GM21367 (cell line): ENCODE measurements around the gene ENG.
"Not testable (repeated sequence)": the region's sequence is repeated elsewhere in the genome, so short reads cannot be mapped to it uniquely, and the experiment has no call there.

Experiments used
- ATAC-seq: cut with Tn5 transposase; IDR thresholded peaks from one replicate; pipeline ENCODE4 v1.9.1; 2021; ENCODE audit not compliant: unreplicated experiment

ENG gene

DNA sequence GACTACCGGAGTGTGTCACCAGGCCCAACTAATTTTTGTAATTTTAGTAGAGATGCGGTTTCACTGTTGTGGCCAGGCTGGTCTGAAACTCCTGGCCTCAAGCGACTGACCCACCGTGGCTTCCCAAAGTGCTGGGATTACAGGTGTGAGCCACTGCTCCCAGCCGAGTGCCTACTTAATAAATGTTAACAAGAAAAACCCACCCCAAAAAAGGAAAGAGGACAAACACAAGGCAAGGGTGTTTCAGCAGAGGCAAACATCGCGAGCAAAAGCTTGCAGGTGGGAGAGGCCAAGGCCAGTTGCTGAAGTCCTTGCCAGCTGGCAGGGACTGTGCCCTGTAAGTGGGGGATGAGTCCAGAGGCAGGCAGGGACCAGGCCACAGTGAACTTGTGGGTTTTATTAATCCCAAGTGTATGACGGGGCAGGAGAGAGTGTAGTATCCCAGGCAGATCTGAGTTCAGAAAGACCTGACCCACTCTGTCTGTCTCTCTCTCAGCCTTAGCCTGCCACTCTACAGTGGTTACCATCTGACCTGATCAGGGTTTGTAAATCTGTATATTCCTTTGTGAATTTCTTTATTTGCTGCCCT, 58.1 kb downstream of the ENG start:
- ATAC-seq, result no peak

DNA sequence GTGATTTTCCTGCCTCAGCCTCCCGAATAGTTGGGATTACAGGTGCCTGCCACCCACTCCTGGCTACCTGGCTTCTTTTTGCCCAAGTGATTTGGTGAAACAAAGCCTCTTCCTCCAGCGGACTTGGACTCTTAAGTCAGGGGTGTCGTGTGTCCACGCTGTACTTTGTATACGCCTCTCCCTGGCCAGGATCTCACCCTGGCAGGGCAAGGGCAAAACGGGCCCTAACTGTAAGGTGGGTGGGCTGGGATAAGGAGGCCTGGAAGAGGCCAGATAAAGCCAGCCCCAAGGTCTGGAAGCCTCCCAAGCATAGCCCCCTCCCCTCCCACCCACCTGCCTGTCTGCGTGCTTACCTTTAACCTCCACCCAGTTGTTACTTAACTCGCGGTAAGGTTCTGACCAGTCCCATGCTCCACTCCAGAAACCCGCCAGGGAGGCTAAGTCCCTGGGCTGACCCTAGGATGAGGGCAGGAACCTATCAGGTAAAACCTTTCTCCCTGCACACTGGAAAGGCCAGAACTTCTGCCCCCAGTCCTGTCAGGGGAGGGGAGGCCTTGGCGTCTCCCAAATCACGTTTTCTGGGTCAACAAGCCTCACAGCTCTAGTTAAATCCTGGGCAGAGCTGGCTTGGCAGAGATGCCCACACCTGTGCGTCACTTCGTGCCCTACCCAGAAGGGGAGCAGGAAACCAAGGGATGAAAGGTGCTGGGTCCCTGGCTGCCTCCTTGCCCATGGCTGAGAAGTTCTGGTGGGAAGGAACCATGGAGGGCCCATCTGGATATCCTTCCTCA, 60.3 kb downstream of the ENG start:
- no peak for ATAC-seq

DNA sequence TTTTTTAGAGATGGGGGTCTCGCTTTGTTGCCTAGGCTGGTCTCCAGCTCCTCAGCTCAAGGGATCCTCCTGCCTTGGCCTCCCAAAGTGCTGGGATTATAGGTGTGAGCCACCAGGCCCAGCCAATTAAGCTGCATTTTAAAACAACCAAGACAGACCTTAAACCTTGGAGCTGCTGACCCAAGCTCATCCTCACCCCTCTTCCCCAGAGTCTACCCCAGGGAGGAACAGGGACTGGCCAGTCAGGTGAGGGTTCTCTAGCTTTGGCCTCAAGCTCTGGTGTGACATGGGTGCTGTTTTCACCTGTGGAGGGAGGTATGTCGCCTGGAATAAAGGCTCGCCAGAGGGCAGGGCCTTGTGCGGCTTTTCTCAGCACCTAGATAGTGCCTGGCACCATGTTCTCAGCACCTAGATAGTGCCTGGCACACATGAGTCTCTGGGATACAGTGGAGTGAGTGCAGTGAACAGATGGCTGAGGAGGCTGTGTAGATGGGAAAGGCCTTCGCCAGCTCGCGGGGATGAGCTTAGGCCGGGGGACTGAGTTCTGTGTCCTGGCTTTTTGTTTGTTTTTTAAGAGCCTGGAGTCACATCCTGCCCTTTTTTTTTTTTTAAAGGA, 61.3 kb downstream of the ENG start:
- no peak for ATAC-seq

DNA sequence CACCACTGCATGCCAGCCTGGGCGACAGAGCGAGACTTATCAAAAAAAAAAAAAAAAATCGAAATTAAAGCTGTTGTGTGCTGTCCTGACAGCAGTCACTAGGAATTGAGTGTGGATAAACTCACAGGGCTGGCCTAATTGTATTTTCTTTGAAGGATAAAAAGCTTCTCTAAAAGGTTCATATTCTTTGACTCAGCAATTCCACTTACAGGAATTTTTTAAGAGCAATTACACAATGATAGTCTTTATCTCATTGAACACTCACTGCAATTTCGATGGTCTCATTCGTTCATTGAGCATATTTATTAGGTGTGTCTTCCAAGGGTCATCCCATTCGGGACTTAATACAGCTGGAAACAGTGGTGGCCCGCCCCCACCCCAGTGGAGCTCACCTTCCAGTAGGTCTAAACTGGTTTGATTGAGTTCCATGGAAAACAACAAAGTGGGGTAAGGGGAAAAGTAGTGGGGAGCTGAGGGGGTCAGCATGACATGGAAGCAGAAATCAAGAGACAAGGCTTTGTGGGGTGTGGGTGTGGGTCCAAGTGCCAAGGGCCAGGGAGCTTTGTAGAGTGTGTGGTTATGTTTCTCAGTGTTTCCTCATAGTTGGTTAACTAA, 61.9 kb downstream of the ENG start:
- ATAC-seq, result no peak

DNA sequence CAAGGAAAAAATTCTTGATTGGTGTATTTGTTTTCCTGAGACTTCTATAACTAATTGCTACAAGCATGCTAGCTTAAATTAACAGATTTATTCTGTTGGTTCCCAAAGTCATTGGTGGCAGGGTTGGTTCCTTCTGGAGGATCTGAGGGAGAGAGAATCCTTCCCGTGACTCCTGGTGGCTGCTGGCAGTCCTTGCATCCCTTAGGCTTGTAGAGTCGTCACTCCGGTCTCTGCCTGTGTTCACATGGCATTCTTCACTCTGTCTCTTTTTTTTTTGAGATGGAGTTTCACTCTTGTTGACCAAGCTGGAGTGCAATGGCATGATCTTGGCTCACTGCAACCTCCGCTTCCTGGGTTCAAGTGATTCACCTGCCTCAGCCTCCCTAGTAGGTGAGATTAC, 63.4 kb downstream of the ENG start:
- ATAC-seq, result no peak

DNA sequence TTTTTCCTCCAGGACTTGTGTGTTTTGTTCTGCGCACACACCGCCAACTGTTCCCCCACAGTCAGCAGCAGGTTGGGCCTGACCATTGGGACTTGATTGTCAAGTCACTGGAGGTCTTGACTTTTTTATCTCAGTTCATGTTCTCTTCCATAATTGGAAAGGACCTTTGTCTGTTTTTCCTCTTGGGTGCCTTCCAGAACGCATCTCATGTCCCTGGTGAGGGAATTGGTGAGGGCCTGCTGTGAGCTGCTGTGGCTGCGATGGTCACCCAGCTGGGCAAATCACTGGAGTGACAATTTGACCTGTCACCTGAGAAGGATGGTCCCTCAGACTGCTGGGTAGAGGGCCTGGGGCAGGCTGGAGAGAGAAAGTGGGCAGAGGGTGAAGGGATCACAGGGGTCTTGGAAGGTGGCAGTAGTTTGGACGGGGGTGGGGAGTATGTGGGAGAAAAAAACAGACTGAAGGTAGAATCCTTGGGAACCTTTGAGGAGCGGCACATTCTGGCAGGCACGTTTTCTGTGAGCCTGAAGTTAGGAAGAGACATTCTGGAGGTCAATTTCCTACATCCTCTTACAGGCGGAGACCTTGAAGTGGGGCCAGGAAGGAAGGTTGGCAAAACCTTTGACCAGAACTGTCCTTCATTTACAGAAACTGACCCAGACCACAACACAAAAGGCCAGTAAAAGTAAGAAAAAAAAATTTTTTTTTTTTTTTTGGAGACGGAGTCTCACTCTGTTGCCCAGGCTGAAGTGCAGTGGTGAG, 64.2 kb downstream of the ENG start:
- no peak for ATAC-seq

DNA sequence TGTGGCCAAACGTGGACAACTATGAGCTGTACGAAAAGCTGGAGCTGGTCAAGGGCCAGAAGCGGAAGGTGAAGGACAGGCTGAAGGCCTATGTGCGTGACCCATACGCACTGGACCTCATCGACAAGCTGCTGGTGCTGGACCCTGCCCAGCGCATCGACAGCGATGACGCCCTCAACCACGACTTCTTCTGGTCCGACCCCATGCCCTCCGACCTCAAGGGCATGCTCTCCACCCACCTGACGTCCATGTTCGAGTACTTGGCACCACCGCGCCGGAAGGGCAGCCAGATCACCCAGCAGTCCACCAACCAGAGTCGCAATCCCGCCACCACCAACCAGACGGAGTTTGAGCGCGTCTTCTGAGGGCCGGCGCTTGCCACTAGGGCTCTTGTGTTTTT, 65.3 kb downstream of the ENG start:
- no peak for ATAC-seq

DNA sequence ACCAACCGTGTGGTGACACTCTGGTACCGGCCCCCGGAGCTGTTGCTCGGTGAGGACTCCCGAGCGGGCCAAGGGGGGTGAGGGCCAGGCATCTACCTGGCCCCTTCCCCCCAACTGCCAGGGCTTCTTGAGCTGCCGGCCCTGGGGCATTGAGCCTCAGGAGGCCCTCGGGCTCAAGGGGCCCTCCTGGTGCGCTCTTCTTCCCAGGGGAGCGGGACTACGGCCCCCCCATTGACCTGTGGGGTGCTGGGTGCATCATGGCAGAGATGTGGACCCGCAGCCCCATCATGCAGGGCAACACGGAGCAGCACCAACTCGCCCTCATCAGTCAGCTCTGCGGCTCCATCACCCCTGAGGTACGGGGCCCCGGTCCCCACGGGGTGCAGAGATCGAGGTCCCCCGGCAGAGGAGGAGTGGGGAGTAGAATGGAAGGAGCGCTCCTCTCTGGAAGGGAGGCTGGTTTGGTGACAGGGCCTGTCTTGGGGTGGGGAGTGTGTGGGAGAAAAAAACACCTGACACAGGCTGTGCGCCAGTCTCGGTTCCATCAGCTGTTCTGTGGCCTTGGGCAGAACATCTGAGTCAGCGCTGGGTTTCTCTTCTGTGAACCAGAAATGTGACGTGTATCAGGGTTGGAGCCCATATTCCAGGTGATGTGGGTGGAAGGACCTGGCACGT, 66.0 kb downstream of the ENG start:
- ATAC-seq, result no peak

DNA sequence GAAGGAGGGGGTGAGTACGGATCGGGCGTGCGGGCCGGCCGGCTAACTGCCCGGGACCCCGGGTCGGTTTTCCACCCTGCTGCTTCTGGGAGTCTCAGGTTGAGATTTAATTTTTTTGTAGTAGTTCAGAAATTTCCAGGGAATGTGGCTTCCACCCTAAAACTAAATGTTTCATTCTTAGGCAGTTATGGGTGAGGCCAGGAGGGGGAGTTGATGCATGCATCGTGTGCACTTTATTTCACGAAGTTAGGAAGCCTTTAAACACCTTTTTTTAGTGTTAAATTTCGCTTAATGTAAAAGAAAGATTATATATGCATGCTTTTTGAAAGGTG, 67.7 kb downstream of the ENG start:
- no peak for ATAC-seq

DNA sequence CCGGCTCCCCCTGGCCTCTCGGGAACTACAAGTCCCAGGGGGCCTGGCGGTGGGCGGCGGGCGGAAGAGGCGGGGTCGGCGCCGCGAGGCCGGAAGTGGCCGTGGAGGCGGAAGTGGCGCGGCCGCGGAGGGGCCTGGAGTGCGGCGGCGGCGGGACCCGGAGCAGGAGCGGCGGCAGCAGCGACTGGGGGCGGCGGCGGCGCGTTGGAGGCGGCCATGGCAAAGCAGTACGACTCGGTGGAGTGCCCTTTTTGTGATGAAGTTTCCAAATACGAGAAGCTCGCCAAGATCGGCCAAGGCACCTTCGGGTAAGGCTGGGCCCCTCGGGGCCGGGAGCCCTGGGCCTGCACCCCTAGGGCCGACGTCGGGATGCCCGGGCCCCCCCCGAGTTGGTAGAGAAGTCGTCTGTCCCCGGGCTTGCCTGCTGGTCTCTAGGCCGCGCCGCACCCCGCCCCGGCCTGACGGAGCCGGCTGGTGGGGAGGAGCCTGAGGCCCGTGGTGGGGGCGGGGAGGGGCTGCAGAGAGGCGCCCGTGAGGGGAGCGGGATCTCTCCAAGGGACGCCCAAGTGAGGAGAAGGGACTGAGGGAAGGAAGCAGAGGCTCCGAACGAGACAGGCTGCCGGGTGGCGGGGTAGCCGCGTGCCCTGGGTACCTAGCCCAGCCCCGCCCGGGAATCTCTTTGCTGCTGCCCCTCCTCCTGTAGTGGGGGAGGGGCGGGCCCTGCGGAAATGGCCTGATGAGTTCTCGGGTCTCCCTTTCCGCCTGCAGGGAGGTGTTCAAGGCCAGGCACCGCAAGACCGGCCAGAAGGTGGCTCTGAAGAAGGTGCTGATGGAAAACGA, 68.3 kb downstream of the ENG start, which contains the start of gene CDK9:
CDK9 (plus strand) TSS at position 102 of the 840 bp plus-strand sequence; CDS start at position 217, 115 bp downstream.
- ATAC-seq, result peak; percentile 39

DNA sequence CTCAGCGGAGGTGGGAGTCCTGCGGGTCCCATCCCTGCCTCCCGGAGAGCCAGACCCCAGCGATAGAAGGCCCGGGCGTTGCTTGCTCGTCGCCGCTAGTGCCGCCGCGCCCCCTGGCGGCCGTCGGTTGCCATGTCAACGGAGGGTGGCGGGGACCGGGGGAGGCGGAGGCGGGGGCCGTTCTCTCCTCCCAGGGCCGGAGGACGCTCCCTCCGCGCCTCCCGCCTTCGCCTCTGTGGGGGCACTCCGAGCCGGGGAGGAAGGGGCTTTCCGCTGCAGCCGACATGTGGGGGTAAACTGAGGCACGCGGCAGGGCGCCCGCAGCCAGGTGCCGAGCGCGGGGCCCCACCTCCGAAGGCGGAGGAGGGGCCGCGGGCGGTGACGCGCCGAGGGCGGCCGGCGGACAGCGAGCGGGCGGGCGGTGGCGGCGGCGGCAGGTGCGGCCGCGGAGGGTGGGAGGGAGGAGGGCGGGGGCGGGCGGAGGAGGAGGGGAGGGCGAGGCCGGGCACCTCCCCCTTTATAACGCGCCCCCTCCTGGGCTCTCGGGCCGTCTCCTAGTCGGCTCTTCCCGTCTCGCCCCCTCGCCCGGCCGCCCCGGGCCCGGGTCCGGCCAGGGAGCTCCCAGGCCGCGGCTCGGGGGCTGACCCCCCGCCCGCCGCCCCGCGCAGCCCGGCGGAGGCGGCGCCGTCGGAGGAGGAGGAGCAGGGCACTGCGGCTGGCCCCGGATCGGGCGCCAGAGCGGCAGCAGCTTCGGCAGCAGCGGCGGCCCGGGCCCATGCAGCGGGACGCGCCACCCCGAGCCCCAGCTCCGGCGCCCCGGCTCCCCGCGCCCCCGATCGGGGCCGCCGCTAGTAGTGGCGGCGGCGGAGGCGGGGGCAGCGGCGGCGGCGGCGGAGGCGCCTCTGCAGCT, 69.2 kb downstream of the ENG start:
- ATAC-seq, result peak; percentile 30

DNA sequence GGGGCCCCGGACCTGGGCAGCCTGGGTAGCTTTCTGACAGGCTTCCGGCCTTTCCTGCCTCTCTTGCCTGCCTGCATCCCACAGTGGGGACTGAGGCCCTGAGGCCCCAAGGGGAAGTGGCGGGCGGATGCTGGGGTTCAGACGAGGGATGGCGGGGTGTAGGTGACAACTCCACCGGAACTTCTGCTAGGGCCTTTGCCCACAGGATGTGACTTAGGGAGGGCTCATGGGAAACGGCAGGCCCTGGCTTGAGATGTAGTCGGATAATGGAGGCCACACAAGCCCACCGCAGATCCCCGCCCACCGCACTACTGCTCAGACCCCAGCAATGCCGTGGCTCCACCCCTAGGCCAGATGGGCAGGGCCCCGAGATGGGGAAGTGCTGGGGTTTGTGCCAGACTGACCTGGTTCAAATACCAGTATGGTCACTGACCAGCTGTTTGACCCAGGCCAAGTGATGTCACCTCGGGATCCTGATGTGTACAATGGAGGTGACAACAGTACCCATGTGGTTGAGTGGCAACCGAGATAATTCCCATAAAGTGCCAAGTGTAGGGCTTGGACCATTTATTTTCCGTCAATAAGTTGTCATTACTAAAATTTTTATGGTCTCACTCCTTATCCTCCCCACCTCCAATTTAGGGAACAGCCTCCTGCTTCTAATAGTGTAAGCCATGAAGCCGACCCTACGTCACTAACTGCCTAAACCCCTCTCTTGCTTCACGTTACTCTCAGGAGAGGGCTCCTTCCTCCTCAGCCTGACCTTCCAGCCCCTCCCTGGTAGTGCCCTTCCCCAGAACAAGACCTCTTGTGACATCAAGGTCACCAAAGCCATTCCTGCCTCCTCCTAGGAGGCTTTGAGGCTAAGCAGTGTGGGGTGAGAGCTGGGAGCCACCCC, 71.1 kb downstream of the ENG start:
- no peak for ATAC-seq

DNA sequence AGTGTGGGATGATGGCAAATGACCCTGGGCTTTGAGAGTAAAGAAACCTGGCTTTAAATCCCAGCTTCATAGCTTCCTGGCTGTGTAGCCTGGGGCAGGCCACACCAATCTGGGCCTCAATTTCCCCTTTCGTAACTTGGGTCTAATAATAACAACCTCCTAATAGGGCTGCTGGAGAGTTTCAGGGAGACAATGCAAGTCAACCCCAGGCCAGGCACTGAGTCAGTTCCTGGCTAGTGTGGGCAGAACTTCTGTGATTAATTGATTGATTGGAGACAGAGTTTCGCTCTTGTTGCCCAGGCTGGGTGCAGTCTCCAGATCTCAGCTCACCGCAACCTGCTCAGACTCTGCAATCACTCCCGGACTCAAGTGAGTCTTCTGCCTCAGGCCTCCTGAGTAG, 72.7 kb downstream of the ENG start:
- ATAC-seq, result no peak

DNA sequence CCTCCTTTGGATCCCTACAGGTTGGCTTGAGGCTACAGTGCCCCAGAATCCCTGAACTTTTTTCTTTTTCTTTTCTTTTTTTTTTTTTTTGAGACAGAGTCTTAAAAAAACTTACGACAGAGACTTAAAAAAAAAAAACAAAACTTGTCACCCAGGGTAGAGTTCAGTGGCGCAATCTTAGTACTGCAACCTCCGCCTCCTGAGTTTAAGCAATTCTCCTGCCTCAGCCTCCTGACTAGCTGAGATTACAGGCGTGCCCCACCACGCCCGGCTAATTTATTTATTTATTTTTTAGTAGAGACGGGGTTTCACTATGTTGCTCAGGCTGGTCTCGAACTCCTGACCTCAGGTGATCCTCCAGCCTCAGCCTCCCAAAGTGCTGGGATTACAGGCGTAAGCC, 73.5 kb downstream of the ENG start:
- not testable (repeated sequence) for ATAC-seq

DNA sequence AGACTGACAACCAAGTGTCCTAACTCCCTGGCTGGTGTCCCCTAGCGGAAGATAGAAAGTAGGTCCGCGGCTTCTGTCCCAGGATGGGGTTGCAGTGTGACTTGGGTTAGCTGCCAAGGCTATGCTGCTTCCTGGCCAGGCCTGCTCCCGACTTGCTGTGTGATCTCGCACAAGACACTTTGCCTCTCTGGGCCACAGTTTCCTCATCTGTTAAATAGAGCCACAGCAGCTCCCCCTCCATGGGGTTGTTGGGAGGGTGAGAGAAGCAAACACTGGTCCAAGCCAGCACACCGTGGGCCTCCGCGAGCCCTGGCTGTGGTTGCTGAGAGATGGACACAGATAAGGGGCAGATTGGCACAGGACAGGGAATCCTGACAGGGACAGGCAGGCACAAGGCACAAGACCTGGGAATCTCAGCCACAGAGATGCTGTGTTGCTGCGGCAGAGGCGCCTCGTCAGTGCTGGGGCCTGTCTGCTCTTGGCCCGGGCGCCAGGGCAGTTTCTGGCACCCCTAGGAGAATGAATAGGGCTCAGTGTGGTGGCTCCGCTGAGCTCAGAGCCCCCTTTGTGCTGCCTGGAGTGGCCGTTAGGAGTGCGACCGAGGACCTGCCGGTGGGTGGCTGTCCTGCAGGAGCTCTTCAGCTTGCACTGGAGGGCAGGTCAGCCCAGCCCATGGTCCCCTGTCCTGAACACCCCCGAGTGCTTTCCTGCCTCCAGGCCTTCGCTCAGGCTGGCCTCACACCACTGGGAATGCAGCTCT, 74.2 kb downstream of the ENG start:
- no peak for ATAC-seq

DNA sequence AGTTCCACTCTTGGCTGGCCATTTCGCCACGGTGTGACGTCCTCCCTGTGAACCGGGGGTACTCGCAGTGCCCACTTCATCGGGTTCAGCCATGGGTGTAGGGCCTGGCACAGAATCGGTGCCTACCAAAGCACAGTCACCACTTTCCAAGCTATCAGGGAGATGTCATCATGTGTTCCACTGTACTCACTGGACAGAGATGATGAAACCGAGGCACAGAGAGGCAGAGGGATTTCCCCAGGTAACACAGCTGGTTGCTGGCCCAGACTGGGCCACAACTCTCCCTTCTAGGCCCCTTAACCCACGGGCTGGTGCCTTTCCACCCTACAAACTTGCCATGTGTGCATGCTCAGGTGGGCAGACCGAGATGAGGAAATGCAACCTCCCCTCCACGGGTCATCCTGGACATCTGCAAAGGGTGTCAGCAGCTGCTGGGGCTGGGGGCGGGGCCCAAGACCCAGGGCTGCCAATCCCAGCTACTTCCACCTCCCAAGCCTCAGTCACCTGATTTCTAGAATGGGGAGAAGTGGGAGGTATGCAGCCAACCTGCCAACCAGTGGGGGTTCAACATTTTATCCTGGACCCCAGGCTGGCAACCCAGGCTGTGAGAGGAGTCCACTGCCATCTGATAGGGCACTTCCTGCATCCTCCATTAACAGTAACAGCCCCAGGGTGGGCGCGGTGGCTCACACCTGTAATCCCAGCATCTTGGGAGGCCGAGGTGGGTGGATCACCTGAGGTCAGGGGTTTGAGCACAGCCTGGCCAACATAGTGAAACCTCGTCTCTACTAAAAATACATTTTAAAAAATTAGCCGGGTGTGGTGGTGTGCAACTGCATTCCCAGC, 75.1 kb downstream of the ENG start:
- peak; percentile 34 for ATAC-seq
